Mucosa of descending colon (tissue), 3 donors: ENCODE measurements around the gene LZIC. TPM values are rescaled to one million over a fixed set of nuclear protein-coding genes. Genes with fewer than 3 reads are reported as not detected.

ENCODE experiments used
- ATAC-seq: fragments of 200-7000 bp; cut with Tn5 transposase; one replicate; pipeline ENCODE4 v1.9.1; 2020; ENCODE audit warnings: mild to moderate bottlenecking, moderate library complexity
- DNase-seq, 3 donors: peaks; one replicate each; pipeline ENCODE4 v3.0.0-alpha.2; 2020
- H3K36me3 ChIP-seq: fragments of 200-600 bp; one replicate; pipeline ENCODE4 v1.8.0; 2021; ENCODE audit warnings: low read depth, mild to moderate bottlenecking
- H3K4me1 ChIP-seq: fragments of 200-600 bp; one replicate; pipeline ENCODE4 v1.8.0; 2021; ENCODE audit warnings: low read depth, mild to moderate bottlenecking
- H3K4me3 ChIP-seq: fragments of 200-600 bp; one replicate; pipeline ENCODE4 v1.8.0; 2021; ENCODE audit warnings: mild to moderate bottlenecking
- H3K9me3 ChIP-seq: fragments of 200-600 bp; one replicate; pipeline ENCODE4 v1.8.0; 2021; ENCODE audit warnings: mild to moderate bottlenecking
- CTCF ChIP-seq: fragments of 200-600 bp; IDR thresholded peaks from one replicate; pipeline ENCODE4 v1.8.0; 2022; ENCODE audit warnings: antibody characterized with exemption, mild to moderate bottlenecking
- intact Hi-C, 2 donors: fragments of 100-400 bp; cut with DNase I in 1 of 2; cut with micrococcal nuclease in 1 of 2; formaldehyde crosslinking; loops; one replicate each; pipeline versions ENCODE4 v1.11.0 to v1.11.1; 2022; cut with DNase I, micrococcal nuclease
- total RNA-seq, 3 donors: library from RNA; stranded (reverse); fragmentation: NEBNext Ultra II Directional in 2 of 3; extraction: Animal tissue kit (Norgen Biotek cat#: 25700) in 2 of 3; gene quantifications; one replicate each; pipeline versions ENCODE4 v1.2.1 to v1.2.4, GENCODE V29; 2021 to 2023
- donor health status: DM: no; HTN: no; CAD: no; lungs with moderate emphysema.
- donor health status: DM: no; HTN: no; CAD: no.
- donor health status: DM: no; HTN: yes; CAD: no.

LZIC gene
- total RNA-seq, 3 donors from 2014 or later: 36.3 to 43.7 (median 39.9) TPM

GRCh38 chr1:9889411-9889810, 53.8 kb downstream of the LZIC start:
- intact Hi-C loops: no loop called here
- TF ChIP-seq CTCF: no peak
- ATAC-seq: no peak

GRCh38 chr1:9888886-9889285, 54.3 kb downstream of the LZIC start:
- DNase-seq: peak in 1 of 3 donors; percentile 26
- H3K9me3 ChIP-seq: no peaks in the 10 kb centered on the region
- intact Hi-C loops: no loop called here
- H3K36me3 ChIP-seq: no peaks in the 10 kb centered on the region
- no peaks in the 10 kb centered on the region for H3K4me1 ChIP-seq
- H3K4me3 ChIP-seq: no peak overlapping the region
- TF ChIP-seq CTCF: no peak
- no peak for ATAC-seq

More at GRCh38 chr1:9889411-9889810, 53.8 kb downstream of the LZIC start:
- no peaks in the 10 kb centered on the region for H3K9me3 ChIP-seq
- no peaks in the 10 kb centered on the region for H3K36me3 ChIP-seq
- H3K4me3 ChIP-seq: no peak overlapping the region
- H3K4me1 ChIP-seq: no peaks in the 10 kb centered on the region
- peak in 1 of 3 donors; percentile 8 for DNase-seq

DNA sequence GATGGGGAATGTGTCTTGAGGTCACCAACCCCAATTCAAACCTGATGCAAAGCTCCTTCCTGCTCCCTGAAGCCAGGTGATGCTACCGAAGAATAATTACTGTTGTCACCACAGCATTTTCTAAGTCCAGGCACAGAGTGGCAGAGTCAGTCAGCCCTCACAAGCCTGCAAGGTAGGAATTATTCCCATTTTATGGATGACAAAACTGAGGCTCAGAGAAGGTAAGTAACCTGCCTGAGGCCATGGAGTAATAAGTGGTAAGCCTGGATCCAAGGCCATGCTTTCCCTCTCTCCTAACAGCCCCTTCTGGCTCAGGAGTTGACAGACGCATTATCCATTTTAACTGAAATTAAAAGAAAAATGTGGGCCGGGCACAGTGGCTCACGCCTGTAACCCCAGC, 56.1 kb downstream of the LZIC start:
- DNase-seq: no peak
- TF ChIP-seq CTCF: no peak
- H3K4me1 ChIP-seq: no peaks in the 10 kb centered on the region
- no peak overlapping the region for H3K4me3 ChIP-seq
- intact Hi-C loops: no loop called here
- no peaks in the 10 kb centered on the region for H3K9me3 ChIP-seq
- H3K36me3 ChIP-seq: no peaks in the 10 kb centered on the region
- no peak for ATAC-seq

- Histone ChIP-seq H3K4me1 (no peaks in the 10 kb centered on the region), H3K36me3 (no peaks in the 10 kb centered on the region), H3K9me3 (no peaks in the 10 kb centered on the region), H3K4me3 (no peak overlapping the region)
- intact Hi-C loops: no loop called here
- peak in 1 of 3 donors; percentile 13 for DNase-seq
- no peak for ATAC-seq
- no peak for TF ChIP-seq CTCF
These were observed 57.0 kb downstream of the LZIC start for GRCh38 chr1:9886092-9886742.

DNA sequence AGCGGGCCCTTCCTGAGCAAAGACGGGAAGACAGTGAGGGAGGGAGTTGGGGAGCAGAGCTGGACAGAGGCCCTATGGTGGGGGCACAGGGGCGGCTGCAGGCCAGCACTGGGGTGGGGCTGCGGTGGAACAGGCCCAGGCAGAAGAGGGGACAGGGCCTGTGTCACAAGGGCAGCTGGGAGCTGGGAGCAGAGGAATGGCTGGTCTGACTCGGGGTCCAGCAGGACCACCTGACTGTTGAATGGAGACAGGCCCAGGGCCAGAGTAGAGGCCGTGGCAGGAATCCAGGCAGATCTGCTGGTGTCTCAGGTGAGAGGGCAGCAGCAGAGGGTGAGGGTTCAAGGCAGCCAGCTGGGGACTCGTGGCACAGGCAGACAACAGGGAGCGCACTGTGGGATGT, 58.4 kb downstream of the LZIC start:
- Histone ChIP-seq H3K4me1 (no peaks in the 10 kb centered on the region), H3K36me3 (no peaks in the 10 kb centered on the region), H3K4me3 (no peak overlapping the region), H3K9me3 (no peaks in the 10 kb centered on the region)
- TF ChIP-seq CTCF: no peak
- ATAC-seq (no peak), DNase-seq (peak in 1 of 3 donors; percentile 37)
- intact Hi-C loops: no loop called here
